HL-60 (cell line): ENCODE measurements around the gene EHBP1.

Experiments used
- GABPA ChIP-seq: IDR thresholded peaks from 2 replicates; pipeline ENCODE4 v1.6.1; 2012; ENCODE audit warnings: low read depth
- POLR2AphosphoS5 ChIP-seq: IDR thresholded peaks from 2 replicates; pipeline ENCODE4 v1.6.1; 2012; ENCODE audit warnings: low read depth
- TF ChIP-seq, protein P1 (sequence below): IDR thresholded peaks from one replicate; pipeline ENCODE4 v1.5.1; 2011; ENCODE audit warnings: low read length, control low read depth, inconsistent platforms; ENCODE audit not compliant: insufficient read depth
- TF ChIP-seq, protein P2 (sequence below): IDR thresholded peaks from 2 replicates; pipeline ENCODE4 v1.6.1; 2012; ENCODE audit warnings: low read depth; ENCODE audit not compliant: insufficient replicate concordance

DNA sequence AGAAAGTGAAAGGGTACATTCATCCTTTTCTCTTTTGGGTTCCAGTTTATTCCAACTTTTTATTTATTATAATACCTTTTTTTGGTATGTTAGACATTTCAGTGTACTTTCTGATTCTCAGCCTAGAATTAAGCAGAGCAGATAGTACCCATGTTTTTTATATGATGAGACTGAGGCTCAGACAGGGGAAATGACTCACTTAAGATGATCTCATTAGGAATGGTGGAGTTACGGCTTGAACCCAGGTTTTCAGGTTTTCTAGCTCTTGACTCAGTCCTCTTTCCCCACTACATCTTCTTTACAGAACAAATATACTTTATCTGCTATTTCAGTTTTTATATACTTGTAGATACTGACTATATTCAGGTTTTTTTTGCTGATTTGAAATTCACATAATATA is 293.4 kb downstream of the EHBP1 start:
- TF ChIP-seq, protein P1, sequence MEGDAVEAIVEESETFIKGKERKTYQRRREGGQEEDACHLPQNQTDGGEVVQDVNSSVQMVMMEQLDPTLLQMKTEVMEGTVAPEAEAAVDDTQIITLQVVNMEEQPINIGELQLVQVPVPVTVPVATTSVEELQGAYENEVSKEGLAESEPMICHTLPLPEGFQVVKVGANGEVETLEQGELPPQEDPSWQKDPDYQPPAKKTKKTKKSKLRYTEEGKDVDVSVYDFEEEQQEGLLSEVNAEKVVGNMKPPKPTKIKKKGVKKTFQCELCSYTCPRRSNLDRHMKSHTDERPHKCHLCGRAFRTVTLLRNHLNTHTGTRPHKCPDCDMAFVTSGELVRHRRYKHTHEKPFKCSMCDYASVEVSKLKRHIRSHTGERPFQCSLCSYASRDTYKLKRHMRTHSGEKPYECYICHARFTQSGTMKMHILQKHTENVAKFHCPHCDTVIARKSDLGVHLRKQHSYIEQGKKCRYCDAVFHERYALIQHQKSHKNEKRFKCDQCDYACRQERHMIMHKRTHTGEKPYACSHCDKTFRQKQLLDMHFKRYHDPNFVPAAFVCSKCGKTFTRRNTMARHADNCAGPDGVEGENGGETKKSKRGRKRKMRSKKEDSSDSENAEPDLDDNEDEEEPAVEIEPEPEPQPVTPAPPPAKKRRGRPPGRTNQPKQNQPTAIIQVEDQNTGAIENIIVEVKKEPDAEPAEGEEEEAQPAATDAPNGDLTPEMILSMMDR, result no peak
- TF ChIP-seq POLR2AphosphoS5 (no peak), GABPA (no peak)
- TF ChIP-seq, protein P2, sequence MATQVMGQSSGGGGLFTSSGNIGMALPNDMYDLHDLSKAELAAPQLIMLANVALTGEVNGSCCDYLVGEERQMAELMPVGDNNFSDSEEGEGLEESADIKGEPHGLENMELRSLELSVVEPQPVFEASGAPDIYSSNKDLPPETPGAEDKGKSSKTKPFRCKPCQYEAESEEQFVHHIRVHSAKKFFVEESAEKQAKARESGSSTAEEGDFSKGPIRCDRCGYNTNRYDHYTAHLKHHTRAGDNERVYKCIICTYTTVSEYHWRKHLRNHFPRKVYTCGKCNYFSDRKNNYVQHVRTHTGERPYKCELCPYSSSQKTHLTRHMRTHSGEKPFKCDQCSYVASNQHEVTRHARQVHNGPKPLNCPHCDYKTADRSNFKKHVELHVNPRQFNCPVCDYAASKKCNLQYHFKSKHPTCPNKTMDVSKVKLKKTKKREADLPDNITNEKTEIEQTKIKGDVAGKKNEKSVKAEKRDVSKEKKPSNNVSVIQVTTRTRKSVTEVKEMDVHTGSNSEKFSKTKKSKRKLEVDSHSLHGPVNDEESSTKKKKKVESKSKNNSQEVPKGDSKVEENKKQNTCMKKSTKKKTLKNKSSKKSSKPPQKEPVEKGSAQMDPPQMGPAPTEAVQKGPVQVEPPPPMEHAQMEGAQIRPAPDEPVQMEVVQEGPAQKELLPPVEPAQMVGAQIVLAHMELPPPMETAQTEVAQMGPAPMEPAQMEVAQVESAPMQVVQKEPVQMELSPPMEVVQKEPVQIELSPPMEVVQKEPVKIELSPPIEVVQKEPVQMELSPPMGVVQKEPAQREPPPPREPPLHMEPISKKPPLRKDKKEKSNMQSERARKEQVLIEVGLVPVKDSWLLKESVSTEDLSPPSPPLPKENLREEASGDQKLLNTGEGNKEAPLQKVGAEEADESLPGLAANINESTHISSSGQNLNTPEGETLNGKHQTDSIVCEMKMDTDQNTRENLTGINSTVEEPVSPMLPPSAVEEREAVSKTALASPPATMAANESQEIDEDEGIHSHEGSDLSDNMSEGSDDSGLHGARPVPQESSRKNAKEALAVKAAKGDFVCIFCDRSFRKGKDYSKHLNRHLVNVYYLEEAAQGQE, result no peak
